Trophoblast cell (in vitro differentiated cells and primary cell): ENCODE results near the gene WNK4.

ENCODE experiments used
- DNase-seq, 2 donors: peaks; one replicate each; pipeline ENCODE4 v3.0.0-alpha.2; 2016
- H2AFZ ChIP-seq: 2 replicates; pipeline ENCODE4 v1.6.1; 2013; ENCODE audit warnings: low read length, moderate library complexity, mild to moderate bottlenecking; ENCODE audit not compliant: insufficient read depth, poor library complexity
- H2AK5ac ChIP-seq: 2 replicates; pipeline ENCODE4 v1.6.1; 2013; ENCODE audit warnings: mild to moderate bottlenecking, low read length
- H2BK120ac ChIP-seq: 2 replicates; pipeline ENCODE4 v1.6.1; 2013; ENCODE audit warnings: low read length, mild to moderate bottlenecking, moderate library complexity; ENCODE audit not compliant: insufficient read depth, poor library complexity
- H2BK12ac ChIP-seq: 2 replicates; pipeline ENCODE4 v1.6.1; 2013; ENCODE audit warnings: mild to moderate bottlenecking, low read length, moderate library complexity
- H2BK5ac ChIP-seq: 2 replicates; pipeline ENCODE4 v1.6.1; 2013; ENCODE audit warnings: low read length, low read depth, moderate library complexity, mild to moderate bottlenecking; ENCODE audit not compliant: poor library complexity
- H3K14ac ChIP-seq: 2 replicates; pipeline ENCODE4 v1.6.1; 2013; ENCODE audit warnings: mild to moderate bottlenecking, low read length
- H3K18ac ChIP-seq: 2 replicates; pipeline ENCODE4 v1.6.1; 2013; ENCODE audit warnings: mild to moderate bottlenecking, low read length
- H3K23ac ChIP-seq: 2 replicates; pipeline ENCODE4 v1.6.1; 2013; ENCODE audit warnings: low read length
- H3K27ac ChIP-seq: 2 replicates; pipeline ENCODE4 v1.5.1; 2013; ENCODE audit warnings: low read depth, mild to moderate bottlenecking, inconsistent platforms, low read length, moderate library complexity
- H3K27me3 ChIP-seq: 2 replicates; pipeline ENCODE4 v1.6.1; 2013; ENCODE audit warnings: inconsistent platforms, mild to moderate bottlenecking, low read length, moderate library complexity; ENCODE audit not compliant: insufficient read depth
- H3K36me3 ChIP-seq, 2 experiments: 1 replicate in 1 of 2; 2 replicates in 1 of 2; pipeline ENCODE4 v1.6.1; 2013; ENCODE audit warnings: low read length in 2 of 2, mild to moderate bottlenecking in 2 of 2, moderate library complexity in 1 of 2; ENCODE audit not compliant: insufficient read depth in 2 of 2, control insufficient read depth in 1 of 2
- H3K4ac ChIP-seq: 2 replicates; pipeline ENCODE4 v1.6.1; 2013; ENCODE audit warnings: low read depth, mild to moderate bottlenecking, low read length, moderate library complexity
- H3K4me1 ChIP-seq, 2 experiments: 1 replicate in 1 of 2; 2 replicates in 1 of 2; pipeline ENCODE4 v1.6.1; 2013; ENCODE audit warnings: low read length in 2 of 2, mild to moderate bottlenecking in 2 of 2, moderate library complexity in 1 of 2; ENCODE audit not compliant: insufficient read depth in 2 of 2, control insufficient read depth in 1 of 2
- H3K4me2 ChIP-seq: 2 replicates; pipeline ENCODE4 v1.6.1; 2013; ENCODE audit warnings: inconsistent platforms, mild to moderate bottlenecking, low read length, moderate library complexity
- H3K4me3 ChIP-seq: 2 replicates; pipeline ENCODE4 v1.5.1; 2013; ENCODE audit warnings: mild to moderate bottlenecking, low read depth, low read length, inconsistent platforms
- H3K79me1 ChIP-seq: one replicate; pipeline ENCODE4 v1.6.1; 2013; ENCODE audit warnings: low read length
- H3K79me2 ChIP-seq: 2 replicates; pipeline ENCODE4 v1.6.1; 2013; ENCODE audit warnings: low read length, mild to moderate bottlenecking; ENCODE audit not compliant: control insufficient read depth, insufficient read depth, poor library complexity
- H3K9ac ChIP-seq: 2 replicates; pipeline ENCODE4 v1.6.1; 2013; ENCODE audit warnings: mild to moderate bottlenecking, low read length
- H3K9me3 ChIP-seq: 2 replicates; pipeline ENCODE4 v1.6.1; 2013; ENCODE audit warnings: low read depth, mild to moderate bottlenecking, control low read depth, inconsistent platforms, low read length; ENCODE audit not compliant: insufficient read depth
- H4K12ac ChIP-seq: 2 replicates; pipeline ENCODE4 v1.6.1; 2013; ENCODE audit warnings: low read depth, mild to moderate bottlenecking, low read length, moderate library complexity
- H4K8ac ChIP-seq: 2 replicates; pipeline ENCODE4 v1.6.1; 2013; ENCODE audit warnings: low read depth, mild to moderate bottlenecking, low read length, moderate library complexity
- H4K91ac ChIP-seq: one replicate; pipeline ENCODE4 v1.6.1; 2013; ENCODE audit warnings: low read depth, mild to moderate bottlenecking, low read length, moderate library complexity
- WGBS: extraction: QIAGEN DNeasy Blood & Tissue Kit; methylation state at CpG from one replicate; pipeline ENCODE4 v1.1.7; 2013; ENCODE audit warnings: missing lambda C conversion rate; ENCODE audit not compliant: insufficient read length, insufficient coverage; ENCODE audit errors: extremely low coverage; 5-methylcytosine and 5-hydroxymethylcytosine counted together

Gene WNK4

GRCh38 chr17:42760652-42761581, 19.5 kb upstream of the WNK4 start, which contains the start of gene RAMP2:
Gene RAMP2 (plus strand): TSS chr17:42761227. CDS start chr17:42761262, 35 bp downstream.
- no peak within 1 kb of the TSS for H2AK5ac ChIP-seq
- peak within 1 kb of the TSS; percentile 73 for H3K4me2 ChIP-seq
- no peak within 1 kb of the TSS for H4K91ac ChIP-seq
- H3K18ac ChIP-seq, result no peak within 1 kb of the TSS
- no peak within 1 kb of the TSS for H3K23ac ChIP-seq
- no CpG with 5 or more reads among the region's 92 CpGs for WGBS
- no peak within 1 kb of the TSS for H2BK5ac ChIP-seq
- peak within 1 kb of the TSS; percentile 55 for H3K4me3 ChIP-seq
- H3K36me3 ChIP-seq, result no peaks in the 10 kb centered on the region
- no peak within 1 kb of the TSS for H3K27ac ChIP-seq
- H3K4me1 ChIP-seq, result peaks cover 11% of the 10 kb centered on the region in 2 experiments
- H4K12ac ChIP-seq, result no peak within 1 kb of the TSS
- peaks cover 29% of the 10 kb centered on the region for H3K27me3 ChIP-seq
- no peaks in the 10 kb centered on the region for H3K79me1 ChIP-seq
- H3K79me2 ChIP-seq, result no peaks in the 10 kb centered on the region
- H2BK12ac ChIP-seq, result no peak within 1 kb of the TSS
- peaks cover 4% of the 10 kb centered on the region for H3K9me3 ChIP-seq
- H3K14ac ChIP-seq, result peak within 1 kb of the TSS; percentile 32
- peak within 1 kb of the TSS; percentile 46 for H2AFZ ChIP-seq
- no peak within 1 kb of the TSS for H3K4ac ChIP-seq
- no peak within 1 kb of the TSS for H3K9ac ChIP-seq
- H4K8ac ChIP-seq, result peak within 1 kb of the TSS; percentile 27
- DNase-seq, result peak in 1 of 2 donors; percentile 47
- no peak within 1 kb of the TSS for H2BK120ac ChIP-seq

DNA sequence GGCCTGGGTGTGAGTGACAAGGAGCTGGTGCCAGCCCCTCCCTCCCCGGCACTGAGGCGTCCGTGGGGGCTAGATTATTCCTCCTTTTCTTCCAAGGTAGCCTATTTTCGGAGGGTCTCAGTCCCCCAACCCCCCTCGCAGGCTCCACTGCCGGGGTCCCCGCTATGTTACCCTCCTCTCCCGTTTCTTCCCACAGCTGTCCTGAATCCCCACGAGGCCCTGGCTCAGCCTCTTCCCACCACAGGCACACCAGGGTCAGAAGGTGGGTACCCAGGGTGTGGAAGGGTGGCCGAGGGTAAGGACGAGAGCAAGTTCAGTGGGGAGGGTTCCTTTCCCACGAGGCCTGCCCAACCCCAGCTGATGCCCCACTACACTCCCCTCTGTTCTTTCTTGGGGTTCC, 18.8 kb upstream of the WNK4 start:
- Histone ChIP-seq H4K91ac (no peak overlapping the region), H3K27ac (no peak overlapping the region), H2AK5ac (no peak overlapping the region), H3K23ac (no peak overlapping the region), H3K9me3 (peaks cover 4% of the 10 kb centered on the region), H4K12ac (no peak overlapping the region), H3K4me1 (peaks cover 10 to 11% of the 10 kb centered on the region in 2 experiments), H2BK12ac (no peak overlapping the region), H3K36me3 (no peaks in the 10 kb centered on the region), H2BK5ac (no peak overlapping the region), H3K4ac (no peak overlapping the region), H3K14ac (no peak overlapping the region), H3K9ac (no peak overlapping the region), H3K79me1 (no peaks in the 10 kb centered on the region), H2BK120ac (no peak overlapping the region), H3K4me3 (no peak overlapping the region), H3K18ac (no peak overlapping the region), H3K4me2 (peak overlapping the region; percentile 73), H3K79me2 (no peaks in the 10 kb centered on the region), H4K8ac (no peak overlapping the region), H3K27me3 (peaks cover 29% of the 10 kb centered on the region), H2AFZ (no peak overlapping the region)
- DNase-seq, result no peak
- no CpG with 5 or more reads among the region's 12 CpGs for WGBS

GRCh38 chr17:42766124-42766523, 14.3 kb upstream of the WNK4 start:
- H2BK5ac ChIP-seq, result no peak overlapping the region
- no peak overlapping the region for H4K8ac ChIP-seq
- H3K4me2 ChIP-seq, result no peak overlapping the region
- H3K27ac ChIP-seq, result no peak overlapping the region
- no peak overlapping the region for H3K4ac ChIP-seq
- no peak overlapping the region for H4K91ac ChIP-seq
- no CpG with 5 or more reads among the region's 6 CpGs for WGBS
- H3K9ac ChIP-seq, result no peak overlapping the region
- no peak overlapping the region for H2AFZ ChIP-seq
- no peak overlapping the region for H3K18ac ChIP-seq
- no peak overlapping the region for H4K12ac ChIP-seq
- no peak overlapping the region for H2AK5ac ChIP-seq
- no peaks in the 10 kb centered on the region for H3K36me3 ChIP-seq
- no peak overlapping the region for H2BK12ac ChIP-seq
- H3K9me3 ChIP-seq, result peaks cover 4% of the 10 kb centered on the region
- peaks cover 15% of the 10 kb centered on the region for H3K27me3 ChIP-seq
- no peak overlapping the region for H3K23ac ChIP-seq
- H3K79me1 ChIP-seq, result no peaks in the 10 kb centered on the region
- peaks cover 2 to 4% of the 10 kb centered on the region in 2 experiments for H3K4me1 ChIP-seq
- H3K79me2 ChIP-seq, result no peaks in the 10 kb centered on the region
- no peak overlapping the region for H2BK120ac ChIP-seq
- no peak overlapping the region for H3K14ac ChIP-seq
- H3K4me3 ChIP-seq, result no peak overlapping the region
- no peak for DNase-seq

- Histone ChIP-seq H2BK120ac (no peak overlapping the region), H3K9ac (no peak overlapping the region), H3K23ac (no peak overlapping the region), H3K4me1 (no peaks in the 10 kb centered on the region), H3K4me3 (no peak overlapping the region), H3K14ac (no peak overlapping the region), H2AK5ac (no peak overlapping the region), H2AFZ (no peak overlapping the region), H4K12ac (no peak overlapping the region), H3K4ac (no peak overlapping the region), H4K91ac (no peak overlapping the region), H2BK5ac (no peak overlapping the region), H3K27me3 (peaks cover under 1% of the 10 kb centered on the region), H3K27ac (no peak overlapping the region), H3K4me2 (no peak overlapping the region), H3K18ac (no peak overlapping the region), H2BK12ac (no peak overlapping the region), H3K36me3 (no peaks in the 10 kb centered on the region), H3K79me1 (no peaks in the 10 kb centered on the region), H4K8ac (no peak overlapping the region), H3K79me2 (no peaks in the 10 kb centered on the region), H3K9me3 (no peaks in the 10 kb centered on the region)
- DNase-seq, result no peak
Measured at GRCh38 chr17:42767512-42767911, 12.9 kb upstream of the WNK4 start.
